H1 (cell line): Measurements from ENCODE around the gene FUT2. TPM values are rescaled to one million over a fixed set of nuclear protein-coding genes. Genes with fewer than 3 reads are reported as not detected.

Experiments used
- CTCF ChIA-PET: fragments of 300-600 bp; sonication (Branson Sonifier 250); formaldehyde crosslinking; loops from one replicate; lab custom pipeline; 2021; ENCODE audit not compliant: partially characterized antibody; lab: Charles Lee
- POLR2A ChIA-PET: fragments of 300-600 bp; sonication (Branson Sonifier 250); formaldehyde crosslinking; loops from one replicate; lab custom pipeline; 2021; ENCODE audit warnings: inconsistent platforms; ENCODE audit not compliant: partially characterized antibody; lab: Charles Lee
- DNase-seq, 2 experiments: peaks; one replicate each; pipeline versions ENCODE4 v3.0.0 to v3.0.0-alpha.2; 2010 to 2022; ENCODE audit warnings: low spot score in 2 of 2, low read depth in 1 of 2, mixed read lengths in 1 of 2
- FAIRE-seq: peaks from 2 replicates; lab custom pipeline; 2011; peaks lifted over from hg19 to GRCh38; lab: Jason Lieb, UNC
- H2AFZ ChIP-seq: 2 replicates; pipeline ENCODE4 v1.8.1; 2012; ENCODE audit warnings: low read length, inconsistent platforms
- H2AK5ac ChIP-seq: 2 replicates; pipeline ENCODE4 v1.6.1; 2013; ENCODE audit warnings: low read depth, low read length
- H2BK120ac ChIP-seq: replicated peaks from 2 replicates; pipeline ENCODE3; 2013; ENCODE audit warnings: low read depth, low read length, inconsistent platforms
- H2BK12ac ChIP-seq: 2 replicates; pipeline ENCODE4 v1.6.1; 2013; ENCODE audit warnings: low read depth, low read length
- H2BK15ac ChIP-seq: 2 replicates; pipeline ENCODE4 v1.6.1; 2013; ENCODE audit warnings: low read length
- H2BK20ac ChIP-seq: 2 replicates; pipeline ENCODE4 v1.6.1; 2013; ENCODE audit warnings: low read length
- H2BK5ac ChIP-seq: 2 replicates; pipeline ENCODE4 v1.6.1; 2013; ENCODE audit warnings: low read depth, low read length
- H3K14ac ChIP-seq: 2 replicates; pipeline ENCODE4 v1.6.1; 2013; ENCODE audit warnings: inconsistent platforms; ENCODE audit not compliant: insufficient read length
- H3K18ac ChIP-seq: 2 replicates; pipeline ENCODE4 v1.6.1; 2013; ENCODE audit warnings: low read length; ENCODE audit errors: extremely low read depth
- H3K23ac ChIP-seq: 2 replicates; pipeline ENCODE4 v1.6.1; 2013; ENCODE audit warnings: inconsistent platforms; ENCODE audit not compliant: insufficient read length
- H3K23me2 ChIP-seq: 2 replicates; pipeline ENCODE4 v1.6.1; 2013; ENCODE audit warnings: low read depth, low read length
- H3K27ac ChIP-seq: 2 replicates; pipeline ENCODE4 v1.6.1; 2011; ENCODE audit warnings: low read depth, low read length, inconsistent platforms
- H3K27me3 ChIP-seq, 4 experiments: replicated peaks in 1 of 4; 1 replicate in 1 of 4; 2 replicates in 3 of 4; pipeline versions ENCODE4 v1.6.1 to v1.8.1; 2011 to 2013; ENCODE audit warnings: low read length in 3 of 4, mild to moderate bottlenecking in 3 of 4, inconsistent platforms in 2 of 4, mixed read lengths in 2 of 4, moderate library complexity in 1 of 4; ENCODE audit not compliant: control insufficient read depth in 3 of 4, insufficient read depth in 3 of 4; ENCODE audit errors: extremely low read depth in 1 of 4
- H3K36me3 ChIP-seq, 4 experiments: 2 replicates each; pipeline versions ENCODE4 v1.6.1 to v1.8.1; 2011 to 2013; ENCODE audit warnings: mild to moderate bottlenecking in 4 of 4, low read length in 3 of 4, moderate library complexity in 2 of 4, control low read depth in 1 of 4, inconsistent platforms in 1 of 4; ENCODE audit not compliant: insufficient read depth in 4 of 4, control insufficient read depth in 2 of 4
- H3K4ac ChIP-seq: replicated peaks from 2 replicates; pipeline ENCODE3; 2013; ENCODE audit warnings: low read length, low read depth, mixed read lengths, inconsistent platforms; ENCODE audit not compliant: insufficient read length
- H3K4me1 ChIP-seq, 4 experiments: replicated peaks in 1 of 4; 1 replicate in 1 of 4; 2 replicates in 3 of 4; pipeline versions ENCODE4 v1.6.1 to v1.8.1; 2011 to 2013; ENCODE audit warnings: low read length in 3 of 4, inconsistent platforms in 2 of 4, mixed read lengths in 1 of 4; ENCODE audit not compliant: insufficient read depth in 4 of 4, control insufficient read depth in 3 of 4
- H3K4me2 ChIP-seq, 2 experiments: 2 replicates each; pipeline versions ENCODE4 v1.6.1 to v1.8.1; 2011 to 2013; ENCODE audit warnings: low read depth in 2 of 2, low read length in 2 of 2, control low read depth in 1 of 2, inconsistent platforms in 1 of 2, mild to moderate bottlenecking in 1 of 2; ENCODE audit not compliant: insufficient read depth in 1 of 2
- H3K4me3 ChIP-seq, 4 experiments: fragments of 200-600, 300-600 bp in 1 of 4; sonication (generic), shearing (Covaris generic), sonication (Bioruptor Twin) in 1 of 4; 2 replicates each; pipeline versions ENCODE4 v1.5.1 to v1.8.1; 2011 to 2016; ENCODE audit warnings: low read length in 4 of 4, low read depth in 3 of 4, control low read depth in 2 of 4, inconsistent platforms in 2 of 4, mild to moderate bottlenecking in 2 of 4, mixed read lengths in 1 of 4, moderate library complexity in 1 of 4; ENCODE audit not compliant: insufficient read depth in 2 of 4; ENCODE audit errors: extremely low read depth in 1 of 4
- H3K56ac ChIP-seq: replicated peaks from 2 replicates; pipeline ENCODE3; 2013; ENCODE audit warnings: low read depth, mild to moderate bottlenecking, mixed read lengths, low read length, inconsistent platforms; ENCODE audit not compliant: insufficient read length
- H3K79me1 ChIP-seq: 2 replicates; pipeline ENCODE4 v1.6.1; 2013; ENCODE audit warnings: low read depth, low read length, control low read depth
- H3K79me2 ChIP-seq, 2 experiments: 2 replicates each; pipeline versions ENCODE4 v1.6.1 to v1.8.1; 2012 to 2013; ENCODE audit warnings: low read length in 2 of 2, mild to moderate bottlenecking in 2 of 2, inconsistent platforms in 1 of 2; ENCODE audit not compliant: insufficient read depth in 2 of 2, control insufficient read depth in 1 of 2
- H3K9ac ChIP-seq, 4 experiments: replicated peaks in 1 of 4; 1 replicate in 1 of 4; 2 replicates in 3 of 4; pipeline versions ENCODE4 v1.6.1 to v1.8.1; 2011 to 2013; ENCODE audit warnings: low read depth in 3 of 4, low read length in 3 of 4, control low read depth in 2 of 4, mild to moderate bottlenecking in 2 of 4, moderate library complexity in 2 of 4, inconsistent platforms in 1 of 4; ENCODE audit errors: extremely low read depth in 1 of 4
- H3K9me3 ChIP-seq, 2 experiments: 2 replicates each; pipeline versions ENCODE4 v1.6.1 to v1.8.1; 2012 to 2013; ENCODE audit warnings: mild to moderate bottlenecking in 2 of 2, moderate library complexity in 2 of 2, control low read depth in 1 of 2, inconsistent platforms in 1 of 2, low read depth in 1 of 2, low read length in 1 of 2, mixed read lengths in 1 of 2; ENCODE audit not compliant: insufficient read depth in 2 of 2
- H4K20me1 ChIP-seq, 2 experiments: replicated peaks in 1 of 2; 2 replicates each; pipeline versions ENCODE3 to v1.8.1; 2011 to 2013; ENCODE audit warnings: inconsistent platforms in 2 of 2, low read length in 2 of 2, mild to moderate bottlenecking in 1 of 2; ENCODE audit not compliant: insufficient read depth in 2 of 2, control insufficient read depth in 1 of 2
- H4K5ac ChIP-seq: 2 replicates; pipeline ENCODE4 v1.6.1; 2013; ENCODE audit warnings: low read length, low read depth, mixed read lengths, inconsistent platforms; ENCODE audit not compliant: insufficient read length
- H4K8ac ChIP-seq: 2 replicates; pipeline ENCODE4 v1.8.0; 2013; ENCODE audit warnings: mild to moderate bottlenecking, moderate library complexity, low read length, inconsistent platforms; ENCODE audit not compliant: insufficient read depth; ENCODE audit errors: extremely low read depth
- H4K91ac ChIP-seq: replicated peaks from 2 replicates; pipeline ENCODE3; 2013; ENCODE audit warnings: low read length, mixed read lengths, inconsistent platforms; ENCODE audit not compliant: insufficient read length
- BRCA1 ChIP-seq: IDR thresholded peaks from 2 replicates; pipeline ENCODE4 v1.6.1; 2012; ENCODE audit warnings: low read depth, low read length, improper control_type of control experiment
- CEBPB ChIP-seq: IDR thresholded peaks from 2 replicates; pipeline ENCODE4 v1.6.1; 2012; ENCODE audit warnings: low read depth, low read length
- MAX ChIP-seq: IDR thresholded peaks from 2 replicates; pipeline ENCODE4 v1.6.1; 2012; ENCODE audit warnings: inconsistent platforms
- SIX5 ChIP-seq: IDR thresholded peaks from 2 replicates; pipeline ENCODE4 v1.6.1; 2011; ENCODE audit warnings: mild to moderate bottlenecking, low read depth, low read length
- SP1 ChIP-seq: IDR thresholded peaks from 2 replicates; pipeline ENCODE4 v1.6.1; 2011; ENCODE audit warnings: low read depth, low read length
- TBP ChIP-seq: IDR thresholded peaks from 2 replicates; pipeline ENCODE4 v1.6.1; 2011; ENCODE audit warnings: low read depth, low read length, improper control_type of control experiment
- WGBS, 2 experiments: shearing (Covaris generic) in 1 of 2; methylation state at CpG; one replicate each; pipeline versions ENCODE4 v1.1.6 to v1.1.7; 2013 to 2015; ENCODE audit warnings: low lambda C conversion rate in 2 of 2, mixed read lengths in 2 of 2, inconsistent platforms in 1 of 2, low coverage in 1 of 2, missing lambda C conversion rate in 1 of 2; ENCODE audit not compliant: insufficient replicate concordance in 2 of 2, insufficient coverage in 1 of 2, insufficient read length in 1 of 2; ENCODE audit errors: extremely low coverage in 1 of 2, missing lambda C conversion rate in 1 of 2; 5-methylcytosine and 5-hydroxymethylcytosine counted together
- polyA plus RNA-seq, 7 experiments: library from polyadenylated mRNA; depleted of rRNA in 3 of 7; stranded (reverse) in 5 of 7; unstranded in 2 of 7; fragments of >200 nt in 5 of 7; fragments of 200-250 nt in 2 of 7; gene quantifications; 1 replicate in 5 of 7; 2 replicates in 1 of 7; 4 replicates in 1 of 7; pipeline versions ENCODE4 v1.2.1 to v1.2.3, GENCODE V29; 2011 to 2013; ENCODE audit warnings: missing spikeins in 2 of 7, mixed read lengths in 2 of 7
- total RNA-seq: library from RNA; stranded (reverse); fragmentation: NEBNext Ultra II Directional; extraction: Animal tissue kit (Norgen Biotek cat#: 25700); gene quantifications from 2 replicates; pipeline ENCODE4 v1.2.1, GENCODE V29; 2021

The FUT2 gene
- total and polyA plus RNA-seq, 2 of the 8 experiments (the other 6 are each of a cell fraction or from before 2014, with no cell fraction given) = 5.0 to 5.6 TPM

GRCh38 chr19:48755084-48755641 lies 59.4 kb downstream of the FUT2 start, which contains the start of gene FGF21:
TSS of gene FGF21 (plus strand) at chr19:48755524. CDS start at chr19:48756237, 713 bp downstream.
- Histone ChIP-seq H2BK20ac (peak within 1 kb of the TSS; percentile 80; the same call in 1 of the 2 replicates), H4K8ac (peak within 1 kb of the TSS; percentile 39; the same call in 1 of the 2 replicates), H2BK15ac (peak within 1 kb of the TSS; percentile 88; the same call in 1 of the 2 replicates), H3K79me2 (peaks cover 3 to 19% of the 10 kb centered on the region in 2 experiments; a peak in 3 of 4 replicates), H2AK5ac (peak within 1 kb of the TSS; percentile 68), H4K5ac (peak within 1 kb of the TSS; percentile 70), H3K14ac (no peak within 1 kb of the TSS), H3K79me1 (peaks cover 11% of the 10 kb centered on the region), H2BK12ac (peak within 1 kb of the TSS; percentile 94), H2AFZ (no peak within 1 kb of the TSS), H3K9ac (peak within 1 kb of the TSS in 1 of 4 experiments; percentile 43; a peak in 2 of 7 replicates)
- CTCF ChIA-PET = interaction anchor here (1.5 to 1.6 kb wide), 2 partner anchors 33 to 40 kb away, joined by 4 to 5 read pairs; no protein-coding TSS in a partner anchor
- POLR2A ChIA-PET = interaction anchor here (0.6 to 2.4 kb wide), 15 partner anchors 7 to 141 kb away, joined by 3 to 11 read pairs (median 3); partner anchors contain the start of gene FAM83E
- 0 out of 2 replicates have a peak, but pooled peaks have one; percentile 37 for TF ChIP-seq TBP
- TF ChIP-seq BRCA1 = no peak
- TF ChIP-seq SIX5 = no peak
- TF ChIP-seq MAX = peak; percentile 73
- TF ChIP-seq SP1 = 0 out of 2 replicates have a peak, but pooled peaks have one; percentile 22
- peak; percentile 80 for TF ChIP-seq CEBPB
- TF ChIP-seq, all 59 proteins: peak for 4
- Histone ChIP-seq H3K27ac (no peak within 1 kb of the TSS; the same call in 1 of the 2 replicates), H3K9me3 (no peaks in the 10 kb centered on the region), H3K4me2 (peak within 1 kb of the TSS; percentile 14 to 98; a peak in 3 of 4 replicates), H4K91ac (peak within 1 kb of the TSS; percentile 52), H2BK5ac (peak within 1 kb of the TSS; percentile 93), H2BK120ac (peak within 1 kb of the TSS; percentile 87), H4K20me1 (peaks cover 0 to 2% of the 10 kb centered on the region in 2 experiments), H3K4me1 (peaks cover 3 to 25% (median 18%) of the 10 kb centered on the region in 4 experiments), H3K23me2 (peaks cover 12% of the 10 kb centered on the region), H3K23ac (no peak within 1 kb of the TSS), H3K4ac (peak within 1 kb of the TSS; percentile 87), H3K4me3 (peak within 1 kb of the TSS in 1 of 4 experiments; percentile 36; a peak in 1 of 8 replicates), H3K56ac (peak within 1 kb of the TSS; percentile 57), H3K27me3 (no peaks in the 10 kb centered on the region), H3K36me3 (peaks cover 5 to 11% (median 8%) of the 10 kb centered on the region in 4 experiments), H3K18ac (peak within 1 kb of the TSS; percentile 93)
- WGBS, 2 experiments = 90% methylated on average over 4 of the region's 4 CpGs; no CpG with 5 or more reads in 1 of the 2 experiments
- DNase-seq (no peak), FAIRE-seq (no peak)
